HepG2 (cell line): ENCODE data around the gene ANKRD17. TPM values are rescaled to one million over a fixed set of nuclear protein-coding genes. Genes with fewer than 3 reads are reported as not detected.
A peak's percentile ranks its signal among the peaks of the same experiment; 100 is the strongest.

Experiments
- ARID3A ChIP-seq: IDR thresholded peaks from 2 replicates; pipeline ENCODE4 v1.6.1; 2012; ENCODE audit warnings: low read depth, low read length, improper control_type of control experiment
- ATM ChIP-seq: fragments of 450-650 bp; IDR thresholded peaks from 2 replicates; pipeline ENCODE4 v1.7.1; 2017; ENCODE audit warnings: mild to moderate bottlenecking, borderline replicate concordance
- CEBPG ChIP-seq: IDR thresholded peaks from 2 replicates; pipeline ENCODE4 v1.6.1; 2016
- ELF1 ChIP-seq: sonication (generic); formaldehyde crosslinking; IDR thresholded peaks from 2 replicates; pipeline ENCODE4 v1.4.0; 2020; ENCODE audit warnings: missing genetic modification reagents
- EP300 ChIP-seq, 3 experiments: sonication (generic) in 1 of 3; formaldehyde crosslinking in 1 of 3; IDR thresholded peaks; 2 replicates each; pipeline versions ENCODE4 v1.5.1 to v1.6.1; 2011 to 2020; ENCODE audit warnings: low read depth in 2 of 3, low read length in 2 of 3, borderline replicate concordance in 1 of 3, improper control_type of control experiment in 1 of 3, mild to moderate bottlenecking in 1 of 3, missing genetic modification reagents in 1 of 3, moderate library complexity in 1 of 3
- FLYWCH1 ChIP-seq: sonication (generic); formaldehyde crosslinking; IDR thresholded peaks from 2 replicates; pipeline ENCODE4 v1.8.1; 2023; ENCODE audit warnings: mild to moderate bottlenecking, missing genetic modification reagents
- GATAD1 ChIP-seq: IDR thresholded peaks from 2 replicates; pipeline ENCODE4 v1.6.1; 2016; ENCODE audit warnings: missing genetic modification reagents, missing compliant biosample characterization
- IKZF5 ChIP-seq: IDR thresholded peaks from 2 replicates; pipeline ENCODE4 v1.6.1; 2018; ENCODE audit warnings: missing genetic modification reagents, mild to moderate bottlenecking, missing compliant biosample characterization
- JUN ChIP-seq: sonication (generic); formaldehyde crosslinking; IDR thresholded peaks from 2 replicates; pipeline ENCODE4 v1.4.0; 2020; ENCODE audit warnings: mild to moderate bottlenecking, missing genetic modification reagents
- KAT8 ChIP-seq: IDR thresholded peaks from 2 replicates; pipeline ENCODE4 v1.6.1; 2016; ENCODE audit warnings: missing genetic modification reagents, missing compliant biosample characterization
- MEIS1 ChIP-seq: sonication (generic); formaldehyde crosslinking; IDR thresholded peaks from 2 replicates; pipeline ENCODE4 v1.9.0; 2021; ENCODE audit warnings: mild to moderate bottlenecking, missing genetic modification reagents, moderate library complexity, borderline replicate concordance
- MLLT10 ChIP-seq: sonication (generic); formaldehyde crosslinking; IDR thresholded peaks from 2 replicates; pipeline ENCODE4 v1.4.0; 2020; ENCODE audit warnings: missing genetic modification reagents
- MTA3 ChIP-seq: sonication (generic); formaldehyde crosslinking; IDR thresholded peaks from 2 replicates; pipeline ENCODE4 v1.4.0; 2020; ENCODE audit warnings: missing genetic modification reagents
- PLRG1 ChIP-seq: fragments of 450-650 bp; conservative IDR thresholded peaks from 2 replicates; pipeline ENCODE4 v1.6.1; 2016
- REL ChIP-seq: sonication (generic); formaldehyde crosslinking; conservative IDR thresholded peaks from 2 replicates; pipeline ENCODE4 v1.8.0; 2022; ENCODE audit warnings: mild to moderate bottlenecking, missing genetic modification reagents, moderate library complexity
- SMYD3 ChIP-seq: sonication (generic); formaldehyde crosslinking; IDR thresholded peaks from 2 replicates; pipeline ENCODE4 v1.8.1; 2023; ENCODE audit warnings: mild to moderate bottlenecking, missing genetic modification reagents
- SP1 ChIP-seq, 2 experiments: fragments of 450-650 bp in 1 of 2; sonication (generic) in 1 of 2; formaldehyde crosslinking in 1 of 2; IDR thresholded peaks; 2 replicates each; pipeline versions ENCODE4 v1.4.0 to v1.6.1; 2016 to 2020; ENCODE audit warnings: missing genetic modification reagents in 1 of 2
- ZNF101 ChIP-seq: sonication (generic); formaldehyde crosslinking; IDR thresholded peaks from 2 replicates; pipeline ENCODE4 v1.4.0; 2020; ENCODE audit warnings: mild to moderate bottlenecking, low read depth, missing genetic modification reagents, borderline replicate concordance
- ZNF17 ChIP-seq: sonication (generic); formaldehyde crosslinking; IDR thresholded peaks from 2 replicates; pipeline ENCODE4 v1.5.0; 2020; ENCODE audit warnings: mild to moderate bottlenecking, missing genetic modification reagents
- ZNF343 ChIP-seq: sonication (generic); formaldehyde crosslinking; IDR thresholded peaks from 2 replicates; pipeline ENCODE4 v1.4.0; 2020; ENCODE audit warnings: mild to moderate bottlenecking, missing genetic modification reagents
- ZNF574 ChIP-seq: sonication (generic); formaldehyde crosslinking; IDR thresholded peaks from 2 replicates; pipeline ENCODE4 v1.4.0; 2020; ENCODE audit warnings: missing genetic modification reagents
- ZNF781 ChIP-seq: sonication (generic); formaldehyde crosslinking; IDR thresholded peaks from 2 replicates; pipeline ENCODE4 v1.5.1; 2020; ENCODE audit warnings: borderline replicate concordance, mild to moderate bottlenecking, missing genetic modification reagents; ENCODE audit errors: not compliant biosample characterization
- polyA plus RNA-seq, 8 experiments: library from polyadenylated mRNA; depleted of rRNA in 3 of 8; stranded (reverse) in 7 of 8; unstranded in 1 of 8; fragments of >200 nt; fragmentation: Illumina TruSeq in 4 of 8; extraction: Trizol in 4 of 8; gene quantifications; 2 replicates each; pipeline versions ENCODE4 v1.2.1 to v1.2.3, GENCODE V29; 2011 to 2016; ENCODE audit warnings: low read depth in 4 of 8, missing spikeins in 1 of 8, mixed read lengths in 1 of 8; ENCODE audit not compliant: insufficient read depth in 1 of 8
- total RNA-seq, 5 experiments: library from RNA; depleted of rRNA; stranded (reverse); fragments of >200 nt; fragmentation: Illumina TruSeq; extraction: Trizol; gene quantifications; 2 replicates each; pipeline ENCODE4 v1.2.3, GENCODE V29; 2016; ENCODE audit warnings: low read depth in 1 of 5
- TF ChIP-seq, protein P1 (sequence below): sonication (generic); formaldehyde crosslinking; IDR thresholded peaks from 2 replicates; pipeline ENCODE4 v1.4.0; 2020; ENCODE audit warnings: low read depth, mild to moderate bottlenecking, missing genetic modification reagents

Gene ANKRD17
- total and polyA plus RNA-seq, 2 of the 13 experiments (the other 11 are each of a cell fraction or from before 2014, with no cell fraction given): 55.7 to 61.1 TPM

DNA sequence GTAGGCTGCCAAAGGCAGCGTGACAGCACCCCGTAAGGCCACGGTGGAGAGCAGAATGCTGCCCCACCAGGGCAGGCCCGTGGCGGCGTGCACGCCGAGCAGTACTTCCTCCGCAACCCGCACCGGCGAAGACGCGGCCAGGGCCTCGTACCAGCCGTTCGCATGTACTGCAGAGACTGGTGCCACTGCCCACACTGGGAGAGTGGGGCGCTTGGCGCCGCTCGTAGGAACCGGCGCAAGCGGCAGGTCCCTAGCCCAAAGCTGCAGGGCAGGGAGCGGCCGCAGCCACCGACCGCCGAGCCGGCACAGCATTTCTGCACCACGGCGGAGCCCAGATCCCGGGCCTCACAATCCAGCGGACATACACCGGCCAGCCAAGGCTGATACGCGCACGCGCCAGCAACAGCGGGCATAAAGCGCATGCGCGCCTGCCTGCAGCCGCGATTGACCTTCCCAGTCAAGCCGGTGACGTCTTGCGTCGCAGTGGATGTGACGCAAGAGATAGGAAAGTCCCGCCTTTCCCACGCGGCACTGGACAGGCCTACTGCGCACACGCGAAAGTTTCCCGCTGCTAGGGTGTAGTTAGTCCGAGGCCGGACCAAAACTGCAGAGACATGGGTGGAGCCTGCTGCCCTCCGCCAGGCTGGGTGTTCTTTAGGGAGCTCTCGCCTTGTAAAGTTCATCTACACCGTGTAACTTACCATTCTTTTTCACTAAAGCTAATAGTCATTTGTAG, 189.1 kb downstream of the ANKRD17 start, which contains the start of gene COX18 (continued):
- TF ChIP-seq ARID3A: no peak
- peak; percentile 58; the same call in 1 of the 2 replicates for TF ChIP-seq JUN (CRISPR knock-in tag)
- TF ChIP-seq ZNF101 (CRISPR knock-in tag): no peak
- TF ChIP-seq, protein P1, sequence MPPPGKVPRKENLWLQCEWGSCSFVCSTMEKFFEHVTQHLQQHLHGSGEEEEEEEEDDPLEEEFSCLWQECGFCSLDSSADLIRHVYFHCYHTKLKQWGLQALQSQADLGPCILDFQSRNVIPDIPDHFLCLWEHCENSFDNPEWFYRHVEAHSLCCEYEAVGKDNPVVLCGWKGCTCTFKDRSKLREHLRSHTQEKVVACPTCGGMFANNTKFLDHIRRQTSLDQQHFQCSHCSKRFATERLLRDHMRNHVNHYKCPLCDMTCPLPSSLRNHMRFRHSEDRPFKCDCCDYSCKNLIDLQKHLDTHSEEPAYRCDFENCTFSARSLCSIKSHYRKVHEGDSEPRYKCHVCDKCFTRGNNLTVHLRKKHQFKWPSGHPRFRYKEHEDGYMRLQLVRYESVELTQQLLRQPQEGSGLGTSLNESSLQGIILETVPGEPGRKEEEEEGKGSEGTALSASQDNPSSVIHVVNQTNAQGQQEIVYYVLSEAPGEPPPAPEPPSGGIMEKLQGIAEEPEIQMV (CRISPR knock-in tag): peak; percentile 86; the same call in 1 of the 2 replicates
- peak; percentile 94 for TF ChIP-seq KAT8 (CRISPR knock-in tag)
- 0 out of 4 replicates have a peak, but pooled peaks of 1 of the 2 experiments have one; percentile 15 for TF ChIP-seq EP300 (IDR thresholded peaks at IDR 0.05; ENCODE audit: low read depth in 2 of 2, low read length in 2 of 2)
- peak; percentile 42; the same call in 1 of the 2 replicates for TF ChIP-seq EP300 (CRISPR knock-in tag; IDR thresholded peaks at IDR 0.05; ENCODE audit: borderline replicate concordance)
- TF ChIP-seq ZNF17 (CRISPR knock-in tag): no peak
- TF ChIP-seq GATAD1 (CRISPR knock-in tag): peak; percentile 93
- peak; percentile 94; the same call in 1 of the 2 replicates for TF ChIP-seq REL (CRISPR knock-in tag)
- peak; percentile 73 for TF ChIP-seq ELF1 (CRISPR knock-in tag)
- no peak for TF ChIP-seq ATM
- no peak for TF ChIP-seq SMYD3 (CRISPR knock-in tag)
- no peak for TF ChIP-seq MTA3
- peak; percentile 97 for TF ChIP-seq CEBPG (CRISPR knock-in tag)
- peak; percentile 88 for TF ChIP-seq ZNF574 (CRISPR knock-in tag)
- no peak for TF ChIP-seq FLYWCH1
- TF ChIP-seq IKZF5 (CRISPR knock-in tag): peak; percentile 67
- peak; percentile 93 for TF ChIP-seq MEIS1 (CRISPR knock-in tag)
- peak; percentile 85 for TF ChIP-seq ZNF343 (CRISPR knock-in tag)
- 0 out of 2 replicates have a peak, but pooled peaks have one; percentile 34 for TF ChIP-seq MLLT10
- TF ChIP-seq PLRG1: no peak
- no peak for TF ChIP-seq SP1 (IDR thresholded peaks at IDR 0.05)
- peak; percentile 88 for TF ChIP-seq SP1 (CRISPR knock-in tag; IDR thresholded peaks at IDR 0.05)
- TF ChIP-seq ZNF781 (CRISPR knock-in tag): peak; percentile 24
